Heart right ventricle (tissue), 16 donors: Measurements from ENCODE around the gene DBNL. TPM values are rescaled to one million over a fixed set of nuclear protein-coding genes. Genes with fewer than 3 reads are reported as not detected.

ENCODE experiments used
- ATAC-seq, 8 donors: fragments of 200-7000 bp; cut with Tn5 transposase; one replicate each; pipeline ENCODE4 v1.9.1; 2020; ENCODE audit warnings: mild to moderate bottlenecking in 8 of 8, moderate library complexity in 8 of 8, moderate number of reproducible peaks in 1 of 8
- DNase-seq, 2 donors: peaks; one replicate each; pipeline ENCODE4 v3.0.0-alpha.2; 2020
- H3K27ac ChIP-seq, 10 donors: fragments of 200-600 bp; sonication (generic) in 2 of 10; one replicate each; pipeline versions ENCODE4 v1.5.0 to v1.8.0; 2020 to 2022; ENCODE audit warnings: mild to moderate bottlenecking in 3 of 10
- H3K27me3 ChIP-seq, 7 donors: fragments of 200-600 bp; one replicate each; pipeline ENCODE4 v1.8.0; 2021 to 2022; ENCODE audit warnings: mild to moderate bottlenecking in 2 of 7
- H3K36me3 ChIP-seq, 9 donors: fragments of 200-600 bp; sonication (generic) in 1 of 9; one replicate each; pipeline versions ENCODE4 v1.5.0 to v1.8.0; 2020 to 2022; ENCODE audit warnings: mild to moderate bottlenecking in 2 of 9
- H3K4me1 ChIP-seq, 9 donors: fragments of 200-600 bp; sonication (generic) in 1 of 9; one replicate each; pipeline versions ENCODE4 v1.5.0 to v1.8.0; 2020 to 2022; ENCODE audit warnings: mild to moderate bottlenecking in 4 of 9
- H3K4me3 ChIP-seq, 10 donors: fragments of 200-600 bp; sonication (generic) in 2 of 10; one replicate each; pipeline versions ENCODE4 v1.5.0 to v1.8.0; 2020 to 2022; ENCODE audit warnings: mild to moderate bottlenecking in 7 of 10, moderate library complexity in 2 of 10
- H3K9me3 ChIP-seq, 11 donors: fragments of 200-600 bp in 10 of 11; sonication (generic) in 2 of 11; one replicate each; pipeline versions ENCODE4 v1.5.0 to v1.8.0; 2013 to 2022; ENCODE audit warnings: mild to moderate bottlenecking in 2 of 11, control low read depth in 1 of 11, moderate library complexity in 1 of 11
- CTCF ChIP-seq, 9 donors: fragments of 200-600 bp; sonication (generic) in 2 of 9; IDR thresholded peaks; one replicate each; pipeline versions ENCODE4 v1.5.0 to v1.8.0; 2021 to 2022; ENCODE audit warnings: antibody characterized with exemption in 9 of 9, mild to moderate bottlenecking in 5 of 9, moderate library complexity in 1 of 9
- WGBS, 2 donors: extraction: QIAGEN DNeasy Blood & Tissue Kit; methylation state at CpG; one replicate each; pipeline ENCODE4 v1.1.7; 2013; ENCODE audit warnings: inconsistent platforms in 1 of 2; 5-methylcytosine and 5-hydroxymethylcytosine counted together
- intact Hi-C, 10 donors: fragments of 100-400 bp; cut with DNase I; formaldehyde crosslinking; loops; one replicate each; pipeline versions ENCODE4 v1.11.1 to v1.14.2; 2022
- polyA plus RNA-seq, 2 donors: library from polyadenylated mRNA; stranded (reverse); fragments of 200-250 nt; gene quantifications; one replicate each; pipeline ENCODE4 v1.2.3, GENCODE V29; 2013
- total RNA-seq, 10 donors: library from RNA; stranded (reverse); fragmentation: NEBNext Ultra II Directional in 3 of 10; extraction: Animal tissue kit (Norgen Biotek cat#: 25700) in 3 of 10; gene quantifications; one replicate each; pipeline versions ENCODE4 v1.2.1 to v1.2.4, GENCODE V29; 2021 to 2023
- donor health status: Arrhythmogenic right ventricular cardiomyopathy.
- donor health status: ischemic (EF 13 %, LVEDD 7.1; RV severe dilation, severe dysfunction).
- donor health status: healthy with polysubstance abuse.
- donor health status: DM: no; HTN: yes; CAD: no.
- donor health status: DM: no; HTN: no; CAD: no.
- donor health status: ischemic (EF 25% LVEDD 6.9; RV normal size, moderate dysfunction).
- donor health status: ischemic (EF 25% LVEDD 5.7; RV mildly dilated, moderate dysfunction).
- donor health status: healthy.
- donor health status: DM: yes; HTN: yes; CAD: no.
- donor health status: Ischemic cardiomyopathy.
- donor health status: ischemic (EF 35%, LVEDD 5.7; RV mildly dilated, moderate dysfunction).
- donor health status: nonischemic (EF 11% LVEDD 7.7; RV severe dilation, severe dysfunction).
- donor health status: DM: yes; HTN: yes; CAD: no.
- donor health status: PGD.
- donor health status: ischemic (EF 29% LVEDD 5.4; RV normal size, mild dysfunction).
- donor health status: nonischemic (EF 23%, LVEDD 6.1; RV moderate dilation, normal function).

The DBNL gene
- total and polyA plus RNA-seq, 12 donors = 26.0 to 74.3 (median 35.4) TPM

GRCh38 chr7:44059219-44060090 lies 15.0 kb downstream of the DBNL start:
- no peak for TF ChIP-seq CTCF (IDR thresholded peaks at IDR 0.05)
- Histone ChIP-seq H3K27ac (peak overlapping the region in 3 of 10 donors; percentile 4 to 48 (median 27)), H3K27me3 (no peaks in the 10 kb centered on the region), H3K4me1 (peaks cover 4 to 57% (median 29%) of the 10 kb centered on the region in 9 donors), H3K9me3 (no peaks in the 10 kb centered on the region), H3K36me3 (peaks cover 0 to 84% (median 54%) of the 10 kb centered on the region in 9 donors), H3K4me3 (no peak overlapping the region)
- intact Hi-C loops = no loop called here
- DNase-seq = peak in 1 of 2 donors; percentile 13
- 83 to 91% methylated on average over 14 of the region's 14 CpGs for WGBS, 2 donors
- ATAC-seq = no peak

DNA sequence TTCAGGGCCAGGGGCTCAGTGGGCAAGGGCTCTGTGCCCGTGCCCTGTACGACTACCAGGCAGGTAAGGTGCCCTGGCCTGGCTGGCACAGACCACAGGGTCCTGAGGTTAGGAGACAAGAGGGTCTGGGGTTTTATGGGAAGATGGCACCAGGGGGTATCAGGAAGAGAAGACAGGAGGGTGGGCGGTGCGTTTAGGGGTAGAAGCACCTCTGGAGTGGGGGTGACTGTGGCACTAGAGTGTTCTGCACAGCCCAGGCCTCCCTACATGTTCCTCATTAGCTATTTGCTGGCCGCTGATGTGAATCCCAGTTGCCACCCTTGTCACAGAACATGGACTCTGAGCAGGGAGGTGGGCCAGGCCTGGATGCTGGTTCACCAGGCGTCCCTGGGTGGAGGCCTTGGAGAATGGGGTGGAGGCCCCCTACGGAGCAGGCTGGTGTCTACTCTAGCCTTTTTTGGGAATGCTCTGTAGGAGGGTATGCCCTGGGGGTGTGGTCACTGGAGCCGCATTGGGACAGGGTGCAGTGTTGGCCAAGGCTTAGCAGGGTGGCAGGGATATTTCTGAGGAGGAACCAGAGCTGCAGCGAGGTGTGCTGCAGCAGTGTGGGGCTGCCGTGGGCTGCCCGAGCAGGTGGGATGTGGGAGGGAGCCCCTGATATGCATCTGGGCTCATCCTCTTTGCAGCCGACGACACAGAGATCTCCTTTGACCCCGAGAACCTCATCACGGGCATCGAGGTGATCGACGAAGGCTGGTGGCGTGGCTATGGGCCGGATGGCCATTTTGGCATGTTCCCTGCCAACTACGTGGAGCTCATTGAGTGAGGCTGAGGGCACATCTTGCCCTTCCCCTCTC lies 15.8 kb downstream of the DBNL start:
- DNase-seq (peak in 1 of 2 donors; percentile 16), ATAC-seq (no peak)
- Histone ChIP-seq H3K27ac (peak overlapping the region in 5 of 10 donors; percentile 4 to 80 (median 15)), H3K4me1 (peaks cover 9 to 66% (median 32%) of the 10 kb centered on the region in 9 donors), H3K4me3 (no peak overlapping the region), H3K9me3 (no peaks in the 10 kb centered on the region), H3K27me3 (no peaks in the 10 kb centered on the region), H3K36me3 (peaks cover 0 to 75% (median 54%) of the 10 kb centered on the region in 9 donors)
- no peak for TF ChIP-seq CTCF (IDR thresholded peaks at IDR 0.05)
- WGBS, 2 donors = 81 to 82% methylated on average over 21 of the region's 21 CpGs
- intact Hi-C loops = no loop called here

GRCh38 chr7:44060948-44061644 lies 16.6 kb downstream of the DBNL start:
- H3K9me3 ChIP-seq = no peaks in the 10 kb centered on the region
- H3K4me3 ChIP-seq = no peak overlapping the region
- DNase-seq (peak in 1 of 2 donors; percentile 20), ATAC-seq (no peak)
- TF ChIP-seq CTCF (IDR thresholded peaks at IDR 0.05) = no peak
- H3K4me1 ChIP-seq = peaks cover 15 to 73% (median 40%) of the 10 kb centered on the region in 9 donors
- WGBS, 2 donors = 71 to 72% methylated on average over 8 of the region's 8 CpGs
- no peaks in the 10 kb centered on the region for H3K27me3 ChIP-seq
- intact Hi-C loops = no loop called here
- peaks cover 0 to 68% (median 53%) of the 10 kb centered on the region in 9 donors for H3K36me3 ChIP-seq
- peak overlapping the region in 5 of 10 donors; percentile 4 to 80 (median 27) for H3K27ac ChIP-seq
